Urothelium cell line (cell line): Measurements from ENCODE around the gene OSBPL1A.

Source experiments
- DNase-seq: peaks from one replicate; pipeline ENCODE4 v3.0.0; 2011; ENCODE audit warnings: low spot score, mixed read lengths
- FAIRE-seq: peaks from 2 replicates; lab custom pipeline; 2011; peaks lifted over from hg19 to GRCh38; lab: Jason Lieb, UNC

The OSBPL1A gene

DNA sequence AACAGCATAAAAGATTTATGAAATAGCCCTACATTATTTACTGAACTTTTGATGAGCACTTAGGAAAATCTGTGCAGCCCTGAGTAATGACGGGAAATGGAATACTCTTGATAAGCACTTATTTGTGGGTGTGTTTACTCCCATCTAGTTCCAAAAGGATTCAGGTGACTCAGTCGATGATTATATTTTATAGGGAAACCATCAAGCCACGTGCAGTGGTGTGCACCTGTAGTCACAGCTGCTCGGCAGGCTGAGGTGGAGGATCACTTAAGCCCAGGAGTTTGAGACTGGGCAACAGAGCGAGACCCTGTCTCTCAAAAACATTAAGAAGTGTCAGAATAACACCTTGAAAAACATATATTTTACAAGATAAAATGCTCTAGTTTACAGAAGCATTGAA is 166.9 kb downstream of the OSBPL1A start:
- DNase-seq (no peak), FAIRE-seq (no peak)

DNA sequence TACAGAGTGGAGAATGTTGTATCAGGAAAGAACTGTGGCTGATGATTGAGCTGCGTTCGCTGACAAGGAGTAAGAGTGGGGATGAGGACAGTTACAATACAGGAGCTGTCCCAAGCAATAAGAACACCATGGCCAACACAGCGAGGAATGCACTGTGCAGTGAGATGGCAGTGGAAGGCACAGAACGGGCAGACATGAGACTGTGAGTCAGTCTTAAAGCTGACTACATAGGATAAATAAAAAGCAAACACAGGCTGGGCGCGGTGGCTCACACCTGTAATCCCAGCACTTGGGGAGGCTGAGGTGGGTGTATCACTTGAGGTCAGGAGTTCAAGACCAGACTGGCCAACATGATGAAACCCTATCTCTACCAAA is 169.0 kb downstream of the OSBPL1A start:
- DNase-seq (peak; percentile 13), FAIRE-seq (no peak)

GRCh38 chr18:24227977-24228666 is 169.5 kb downstream of the OSBPL1A start:
- DNase-seq = peak; percentile 20
- FAIRE-seq = no peak

- no peak for DNase-seq
- no peak for FAIRE-seq
Measured at GRCh38 chr18:24220318-24220688, 177.3 kb downstream of the OSBPL1A start.

GRCh38 chr18:24219561-24220317 is 177.9 kb downstream of the OSBPL1A start:
- FAIRE-seq (no peak), DNase-seq (no peak)

DNA sequence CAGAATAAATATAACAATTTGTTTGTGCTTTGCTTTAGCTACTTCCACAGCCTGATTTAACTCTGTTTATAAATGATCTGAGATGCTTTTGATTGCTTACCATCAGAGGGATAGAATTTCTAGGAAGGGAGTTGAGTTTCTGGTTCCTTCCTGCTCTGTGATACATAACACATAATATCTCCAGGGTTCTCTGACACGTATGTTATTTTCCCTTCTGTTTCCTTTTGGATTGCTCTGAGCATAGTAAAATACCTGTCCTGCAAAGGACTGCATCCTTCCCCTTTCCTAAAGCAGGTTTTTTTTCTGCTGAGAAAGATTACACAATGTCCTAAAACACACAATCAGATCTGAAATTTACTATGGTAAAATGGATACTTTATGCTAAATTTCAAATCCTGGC is 182.7 kb downstream of the OSBPL1A start:
- DNase-seq (no peak), FAIRE-seq (no peak)

- FAIRE-seq (no peak), DNase-seq (no peak)
Measured at GRCh38 chr18:24214144-24214543, 183.5 kb downstream of the OSBPL1A start.

DNA sequence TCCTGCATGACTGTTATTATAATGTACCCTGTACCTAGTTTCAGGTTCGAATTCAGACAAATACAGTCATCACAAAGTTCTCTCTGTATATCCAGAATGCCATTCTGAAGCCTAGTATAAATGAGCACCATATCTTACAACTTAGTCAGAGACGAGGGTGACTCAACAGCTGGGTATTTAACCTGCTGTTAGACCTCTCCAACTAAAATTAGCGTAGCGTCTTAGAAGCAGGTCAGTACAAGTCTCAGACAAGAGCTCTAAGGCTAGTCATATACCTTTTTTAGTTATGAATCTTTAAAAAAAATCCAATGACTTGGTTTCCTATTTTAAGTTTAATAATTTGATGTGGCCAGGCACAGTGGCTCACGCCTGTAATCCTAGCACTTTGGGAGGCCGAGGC is 184.7 kb downstream of the OSBPL1A start:
- DNase-seq = peak; percentile 40
- no peak for FAIRE-seq

DNA sequence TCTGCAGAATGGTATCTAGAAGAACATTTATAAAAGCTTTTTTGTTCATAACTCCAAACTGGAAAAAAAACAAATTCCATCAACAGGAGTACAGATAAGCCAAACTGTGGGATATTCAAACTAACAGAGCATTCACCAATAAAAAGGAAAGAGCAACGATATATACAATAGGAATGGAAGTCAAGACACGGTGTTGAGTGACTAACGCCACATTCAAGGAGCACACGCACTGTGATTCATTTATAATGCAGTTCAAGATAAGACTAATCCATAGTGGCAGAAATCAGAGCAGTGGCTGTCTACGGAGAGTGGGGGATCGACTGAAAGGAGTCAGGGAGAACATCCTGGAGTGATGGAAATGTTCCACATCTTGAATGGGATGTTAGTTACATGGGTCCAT is 188.1 kb downstream of the OSBPL1A start:
- FAIRE-seq = no peak
- no peak for DNase-seq

- FAIRE-seq (no peak), DNase-seq (no peak)
Measured at GRCh38 chr18:24208270-24209035, 189.2 kb downstream of the OSBPL1A start.

DNA sequence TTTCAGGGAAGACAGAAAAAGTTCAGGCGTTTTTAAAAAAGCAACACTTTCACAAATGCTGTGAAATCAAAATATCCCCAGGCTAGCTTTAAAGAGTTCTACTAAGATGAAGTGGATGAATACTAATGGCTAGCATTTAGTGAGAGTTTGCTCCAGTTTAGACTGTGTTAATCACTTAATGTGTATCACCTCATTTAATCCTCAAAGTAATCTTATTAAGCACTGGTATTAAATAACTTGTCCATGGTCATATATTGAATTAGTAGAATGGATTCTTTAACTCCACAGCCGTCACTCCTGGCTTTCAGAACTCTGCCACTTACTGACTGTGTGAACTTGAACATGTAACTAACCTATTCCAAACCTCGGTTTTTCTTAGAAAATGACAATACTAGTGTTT is 192.7 kb downstream of the OSBPL1A start:
- FAIRE-seq (no peak), DNase-seq (no peak)

- no peak for DNase-seq
- no peak for FAIRE-seq
Measured at GRCh38 chr18:24201699-24202687, 195.6 kb downstream of the OSBPL1A start.

DNA sequence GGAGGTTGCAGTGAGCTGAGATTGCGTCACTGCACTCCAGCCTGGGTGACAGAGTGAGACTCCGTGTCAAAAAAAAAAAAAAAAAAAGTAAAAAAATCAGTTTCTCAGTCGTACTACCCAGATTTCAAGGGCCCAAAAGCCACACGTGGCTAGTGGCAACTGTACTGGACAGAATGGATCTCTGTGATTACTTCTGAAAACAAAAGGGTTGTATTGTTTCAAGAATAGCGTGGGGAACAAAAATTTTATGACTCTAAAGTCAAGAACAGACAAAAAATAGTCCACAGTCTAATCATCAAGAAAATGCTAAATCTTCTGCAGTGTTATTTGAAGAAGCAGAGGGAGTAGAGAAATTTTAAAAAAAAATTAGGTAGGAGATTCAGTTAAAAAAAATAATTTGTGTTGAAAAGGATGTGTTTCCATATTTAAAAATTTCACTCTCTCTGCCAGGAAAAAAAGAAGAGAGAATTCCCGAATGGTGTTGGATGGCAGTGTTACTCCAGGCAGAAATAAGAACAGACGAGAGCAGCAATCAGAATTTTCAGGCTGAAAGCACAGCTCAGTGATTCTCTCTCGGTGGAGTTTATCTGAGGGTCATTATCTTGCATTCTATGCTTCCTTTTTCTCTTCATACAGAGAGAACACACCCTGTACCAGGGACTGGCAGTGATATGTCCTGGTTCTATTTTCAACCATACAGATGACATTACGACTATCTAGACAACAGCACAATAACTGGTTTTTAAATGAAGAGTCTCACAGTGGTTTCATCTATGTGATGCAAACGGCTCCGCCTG is 196.9 kb downstream of the OSBPL1A start:
- DNase-seq (no peak), FAIRE-seq (no peak)

DNA sequence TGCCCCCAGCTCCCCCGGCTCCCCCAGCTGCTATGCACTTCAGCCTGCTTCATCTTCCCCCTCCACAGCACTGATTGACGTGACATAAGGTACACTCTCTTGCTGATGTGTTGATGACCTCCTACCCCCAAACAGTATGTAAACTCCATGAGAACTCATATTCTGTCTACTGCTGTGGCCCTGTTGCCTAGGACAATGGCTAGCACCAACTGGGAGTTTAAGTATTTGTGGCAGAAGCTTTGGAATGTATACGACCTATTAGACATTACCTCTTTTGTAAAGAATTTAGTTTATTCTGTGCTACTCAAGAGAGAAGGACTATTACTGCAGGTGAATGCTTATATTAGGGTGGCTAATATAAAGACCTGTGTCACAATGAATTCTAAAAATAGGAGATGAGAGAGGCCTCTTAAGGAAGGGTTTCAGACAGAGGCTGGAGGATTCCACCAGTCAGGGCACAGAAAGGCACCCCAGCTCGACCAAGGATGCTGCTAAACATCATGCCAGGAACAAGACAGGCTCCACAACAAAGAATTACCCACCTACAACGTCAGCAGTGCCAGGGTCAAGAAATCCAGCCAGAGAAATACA is 198.2 kb downstream of the OSBPL1A start:
- DNase-seq (no peak), FAIRE-seq (no peak)

- DNase-seq (no peak), FAIRE-seq (no peak)
Measured at GRCh38 chr18:24198461-24198860, 199.2 kb downstream of the OSBPL1A start.

GRCh38 chr18:24197412-24197811 is 200.2 kb downstream of the OSBPL1A start:
- FAIRE-seq (no peak), DNase-seq (no peak)

DNA sequence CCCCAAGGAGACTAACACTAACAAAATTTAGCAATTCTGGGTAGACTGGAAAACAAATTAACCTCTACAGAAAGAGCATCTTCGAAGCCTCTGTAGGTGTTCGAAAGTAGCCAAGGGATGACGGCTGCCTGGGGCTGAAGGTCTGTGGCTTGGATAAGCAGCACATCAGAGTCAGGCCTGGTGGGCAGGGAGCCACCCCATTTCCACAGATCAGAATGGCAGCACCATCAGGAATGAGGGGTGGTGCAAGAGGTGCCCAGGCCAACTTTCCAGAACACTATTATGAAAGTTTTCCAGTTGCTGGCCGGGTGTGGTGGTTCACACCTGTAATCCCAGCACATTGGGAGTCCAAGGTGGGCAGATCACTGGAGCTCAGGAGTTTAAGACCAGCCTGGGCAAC is 200.9 kb downstream of the OSBPL1A start:
- DNase-seq (no peak), FAIRE-seq (no peak)

DNA sequence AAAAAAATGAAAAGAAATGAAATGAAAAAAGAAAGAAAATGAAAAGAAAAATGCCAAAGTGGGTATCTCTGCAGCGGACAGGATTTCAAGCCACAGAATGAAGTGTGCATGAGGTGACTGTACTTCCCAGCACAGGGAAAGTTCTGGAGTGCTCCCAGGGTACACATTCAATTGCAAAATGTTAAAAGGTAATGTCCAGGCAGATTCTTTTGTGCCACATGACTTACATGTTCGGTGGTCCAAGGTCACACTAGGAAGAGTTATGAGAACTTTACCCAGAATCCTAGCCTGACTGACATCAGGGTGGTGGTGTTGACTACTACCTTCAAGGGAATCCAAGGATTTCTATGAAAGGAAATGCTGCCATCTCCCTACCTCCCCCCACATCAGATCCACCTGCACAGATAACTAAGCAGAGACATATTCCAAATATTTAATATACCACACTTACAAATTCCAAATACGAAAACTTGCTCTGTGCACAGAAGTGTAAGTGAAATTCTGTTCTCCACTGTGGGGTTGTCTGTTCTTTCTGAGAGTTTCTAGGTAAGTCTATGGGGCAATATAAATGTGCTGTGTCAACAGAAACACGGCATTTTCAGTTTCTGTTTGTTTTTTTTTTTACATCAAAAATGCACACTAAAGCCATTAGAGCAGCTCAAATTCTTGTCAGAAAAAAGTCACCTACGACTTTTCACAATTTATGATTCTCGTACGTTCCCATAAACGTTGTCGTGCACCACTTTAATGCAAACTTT is 202.1 kb downstream of the OSBPL1A start:
- no peak for FAIRE-seq

DNA sequence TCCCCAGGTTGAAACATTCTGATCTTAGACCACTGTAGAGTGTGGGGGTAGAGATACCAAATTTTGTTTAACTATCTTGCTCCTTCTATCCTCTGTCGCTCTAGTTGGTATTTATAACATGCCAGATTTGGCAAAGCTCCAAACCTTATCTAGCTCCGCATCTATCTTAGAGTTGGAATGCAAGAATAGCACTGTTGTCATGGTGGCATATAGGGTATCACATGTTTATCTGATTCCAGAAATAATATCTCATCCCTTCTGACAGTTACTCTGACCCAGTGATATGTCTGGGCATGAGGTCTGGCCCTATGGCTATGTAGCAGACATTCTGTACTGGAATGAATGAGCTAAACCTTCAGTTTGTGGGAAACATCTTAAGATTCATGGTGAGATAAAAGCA is 207.0 kb downstream of the OSBPL1A start:
- DNase-seq (no peak), FAIRE-seq (no peak)

More for the DNA sequence above, 202.1 kb downstream of the OSBPL1A start:
- DNase-seq = no peak
